GM06990 (cell line): Measurements from ENCODE around the gene CDH4.

Experiments
- DNase-seq: peaks from one replicate; pipeline ENCODE4 v3.0.0-alpha.2; 2011; ENCODE audit not compliant: insufficient read length; ENCODE audit errors: extremely low read depth
- H3K27me3 ChIP-seq: replicated peaks from 2 replicates; pipeline ENCODE4 v1.6.0; 2011; ENCODE audit warnings: low read length; ENCODE audit not compliant: control insufficient read depth, insufficient read depth
- H3K36me3 ChIP-seq: 2 replicates; pipeline ENCODE4 v1.5.1; 2011; ENCODE audit warnings: low read length; ENCODE audit not compliant: control insufficient read depth, insufficient read depth
- H3K4me3 ChIP-seq: replicated peaks from 2 replicates; pipeline ENCODE4 v1.5.1; 2011; ENCODE audit warnings: low read depth, mild to moderate bottlenecking, control low read depth, low read length
- CTCF ChIP-seq: IDR thresholded peaks from 2 replicates; pipeline ENCODE4 v1.5.1; 2011; ENCODE audit warnings: low read length, control low read depth, mild to moderate bottlenecking, inconsistent platforms; ENCODE audit not compliant: insufficient read depth, poor library complexity, severe bottlenecking

CDH4 gene

DNA sequence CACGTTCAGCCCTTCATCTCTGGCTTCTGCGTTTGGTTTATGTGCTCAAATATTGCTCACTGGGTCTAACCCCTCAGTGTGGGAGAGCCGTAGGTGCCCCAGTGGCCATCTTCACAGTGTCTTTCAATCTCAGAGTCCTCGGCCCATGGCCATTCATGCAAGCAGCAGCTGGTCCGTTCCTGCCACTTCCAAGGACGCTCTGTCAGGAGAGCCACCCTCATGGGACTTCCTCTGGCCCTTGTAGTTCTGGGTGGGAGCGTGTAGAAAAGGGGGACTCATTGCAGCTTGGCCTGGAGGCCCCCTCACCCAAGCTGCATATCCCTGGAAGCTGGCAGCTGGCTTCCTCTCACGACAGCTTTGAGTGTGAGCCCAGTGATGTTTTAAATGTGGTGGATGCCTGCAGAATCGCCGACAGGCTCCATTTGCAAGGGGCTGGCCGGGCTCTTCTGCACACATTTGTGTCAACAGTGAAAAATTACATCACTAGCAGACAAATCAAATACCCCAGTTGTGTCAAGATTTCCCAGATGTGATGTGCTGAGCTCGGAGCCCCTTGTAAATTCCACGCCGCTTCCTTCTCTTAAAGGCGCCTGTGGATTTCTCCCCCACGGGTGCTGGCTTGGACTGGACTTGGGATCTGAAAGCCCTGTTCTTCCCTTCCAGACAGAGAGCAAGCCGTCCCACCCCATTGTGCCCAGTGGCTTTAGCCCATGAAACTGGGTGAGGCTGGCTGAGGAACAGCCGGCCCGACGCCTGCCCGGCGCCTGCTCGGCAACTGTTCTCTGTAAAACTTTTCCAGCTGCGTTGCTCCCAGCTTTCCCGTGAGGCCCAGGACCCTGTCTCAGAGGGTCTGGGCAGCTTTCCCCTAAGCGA lies 453.6 kb downstream of the CDH4 start:
- no peak for DNase-seq
- Histone ChIP-seq H3K36me3 (no peaks in the 10 kb centered on the region), H3K4me3 (no peak overlapping the region), H3K27me3 (no peaks in the 10 kb centered on the region)
- TF ChIP-seq CTCF = no peak

DNA sequence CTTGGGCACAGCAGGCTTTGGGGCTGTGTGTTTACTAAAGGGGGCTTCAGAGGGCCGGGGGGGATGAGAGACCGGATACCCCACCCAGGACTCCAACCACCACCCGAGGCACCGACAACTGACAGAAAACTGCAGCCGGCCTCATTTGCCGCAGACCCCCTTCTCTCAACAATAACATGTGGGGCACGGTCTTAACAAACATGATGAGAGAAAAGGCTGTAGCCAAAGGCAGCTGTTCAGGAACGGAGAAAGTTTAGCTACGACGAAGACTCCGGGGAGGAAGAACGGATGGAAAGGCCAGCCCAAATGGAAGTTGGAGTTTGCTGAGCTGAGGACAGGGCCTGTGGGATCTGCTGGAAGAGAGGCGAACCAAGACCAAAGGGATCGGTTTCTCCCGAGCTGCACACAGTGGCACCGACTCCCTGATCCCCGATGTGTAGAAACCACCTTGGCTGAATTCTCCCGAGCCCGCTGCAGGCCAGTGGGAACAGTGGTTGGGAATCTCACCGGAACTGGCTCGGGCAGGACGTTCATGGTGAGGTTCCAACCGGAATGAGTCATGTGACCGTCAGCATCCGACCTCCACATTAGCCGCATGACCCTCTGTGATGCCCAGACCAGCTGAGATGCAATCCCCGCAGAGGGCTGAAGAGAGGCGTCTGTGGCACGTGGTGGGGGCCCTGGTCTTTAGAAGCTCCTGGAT lies 454.3 kb downstream of the CDH4 start:
- no peak for DNase-seq
- Histone ChIP-seq H3K4me3 (no peak overlapping the region), H3K36me3 (no peaks in the 10 kb centered on the region), H3K27me3 (no peaks in the 10 kb centered on the region)
- no peak for TF ChIP-seq CTCF

DNA sequence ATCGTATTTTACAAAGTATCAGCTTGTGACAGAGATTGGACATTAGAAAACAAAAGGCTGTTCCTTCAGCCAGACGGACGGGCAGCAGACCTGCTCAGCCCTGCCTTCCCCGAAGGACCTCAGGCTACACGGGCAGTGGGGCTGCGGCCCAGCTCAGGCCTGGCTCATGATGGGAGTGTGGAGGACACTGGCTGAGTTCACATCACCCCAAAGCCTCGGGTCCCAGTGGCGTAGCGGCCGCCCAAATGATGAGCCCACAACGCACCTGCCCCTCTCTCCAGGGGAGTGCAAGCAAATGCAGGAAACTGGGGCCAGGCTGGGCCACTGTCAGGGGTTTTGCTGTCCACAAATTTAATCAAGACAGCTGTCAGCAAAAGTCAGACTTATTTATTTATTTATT lies 456.8 kb downstream of the CDH4 start:
- TF ChIP-seq CTCF = no peak

GRCh38 chr20:61710108-61710507 lies 458.0 kb downstream of the CDH4 start:
- Histone ChIP-seq H3K4me3 (no peak overlapping the region), H3K27me3 (no peaks in the 10 kb centered on the region), H3K36me3 (no peaks in the 10 kb centered on the region)
- DNase-seq = no peak
- no peak for TF ChIP-seq CTCF

More for the DNA sequence above, 456.8 kb downstream of the CDH4 start:
- Histone ChIP-seq H3K4me3 (no peak overlapping the region), H3K36me3 (no peaks in the 10 kb centered on the region), H3K27me3 (no peaks in the 10 kb centered on the region)
- no peak for DNase-seq

DNA sequence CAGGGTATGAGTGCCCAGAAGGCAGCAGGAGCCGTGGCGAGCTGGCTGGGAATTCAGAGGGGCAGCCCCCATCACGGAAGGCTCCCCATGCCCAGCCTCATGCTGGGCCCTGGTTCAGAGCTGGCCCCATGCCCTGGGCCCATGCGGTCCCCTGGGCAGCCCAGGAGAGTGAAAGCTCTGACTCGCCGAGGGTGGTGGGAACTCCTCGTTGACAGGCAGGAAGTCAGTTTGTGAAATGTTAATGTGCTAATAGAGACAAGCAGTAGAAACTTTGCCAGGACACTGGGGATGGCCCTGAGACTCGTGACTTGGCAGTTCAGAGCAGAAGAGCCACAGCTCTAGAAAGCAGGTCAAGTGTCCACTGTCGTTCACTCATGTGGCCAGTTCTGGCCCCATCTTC lies 460.6 kb downstream of the CDH4 start:
- no peaks in the 10 kb centered on the region for H3K36me3 ChIP-seq
- no peaks in the 10 kb centered on the region for H3K27me3 ChIP-seq
- TF ChIP-seq CTCF = no peak
- no peak overlapping the region for H3K4me3 ChIP-seq
- no peak for DNase-seq
